ENCODE measurements around the gene DSTN.
A peak's percentile ranks its signal among the peaks of the same experiment; 100 is the strongest.

Gene DSTN

GRCh38 chr20:17613328-17614175, 43.7 kb downstream of the DSTN start:
- no peak for DNase-seq (ENCODE audit: low spot score)

DNA sequence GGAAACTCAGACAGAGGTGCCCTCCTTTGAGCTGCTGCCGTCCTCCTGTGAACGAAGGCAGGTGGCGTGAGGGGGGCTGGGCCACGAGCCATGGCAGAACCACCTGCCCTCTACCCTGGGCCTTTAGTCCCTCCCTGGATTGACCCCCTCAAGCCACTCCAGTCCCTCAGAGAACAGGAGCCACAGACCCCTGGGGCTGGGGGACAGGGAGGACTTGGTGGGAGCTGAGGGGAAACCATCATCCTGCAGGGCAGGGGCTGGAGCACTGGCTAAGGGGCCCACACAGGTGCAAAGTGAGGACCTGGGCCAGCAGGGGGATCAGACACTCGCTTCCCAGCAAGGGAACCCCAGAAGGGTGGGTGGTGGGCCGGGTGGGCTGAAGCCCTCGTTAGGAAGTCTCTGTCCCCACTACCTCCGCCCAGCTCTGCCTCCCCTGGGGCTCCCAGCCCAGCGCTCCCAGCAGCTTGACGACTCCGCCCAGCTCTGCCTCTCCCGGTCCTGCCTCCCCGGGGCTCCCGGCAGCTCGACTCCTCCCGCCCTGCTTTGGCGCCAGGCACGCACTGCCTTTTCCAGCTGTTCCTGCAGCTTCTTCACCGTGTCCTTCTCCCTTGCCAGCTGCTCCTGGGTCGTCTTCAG, 44.4 kb downstream of the DSTN start:
- no peak for DNase-seq (ENCODE audit: low spot score)

- DNase-seq (ENCODE audit: low spot score), result no peak
Observed at GRCh38 chr20:17614812-17615644, 45.2 kb downstream of the DSTN start.

DNA sequence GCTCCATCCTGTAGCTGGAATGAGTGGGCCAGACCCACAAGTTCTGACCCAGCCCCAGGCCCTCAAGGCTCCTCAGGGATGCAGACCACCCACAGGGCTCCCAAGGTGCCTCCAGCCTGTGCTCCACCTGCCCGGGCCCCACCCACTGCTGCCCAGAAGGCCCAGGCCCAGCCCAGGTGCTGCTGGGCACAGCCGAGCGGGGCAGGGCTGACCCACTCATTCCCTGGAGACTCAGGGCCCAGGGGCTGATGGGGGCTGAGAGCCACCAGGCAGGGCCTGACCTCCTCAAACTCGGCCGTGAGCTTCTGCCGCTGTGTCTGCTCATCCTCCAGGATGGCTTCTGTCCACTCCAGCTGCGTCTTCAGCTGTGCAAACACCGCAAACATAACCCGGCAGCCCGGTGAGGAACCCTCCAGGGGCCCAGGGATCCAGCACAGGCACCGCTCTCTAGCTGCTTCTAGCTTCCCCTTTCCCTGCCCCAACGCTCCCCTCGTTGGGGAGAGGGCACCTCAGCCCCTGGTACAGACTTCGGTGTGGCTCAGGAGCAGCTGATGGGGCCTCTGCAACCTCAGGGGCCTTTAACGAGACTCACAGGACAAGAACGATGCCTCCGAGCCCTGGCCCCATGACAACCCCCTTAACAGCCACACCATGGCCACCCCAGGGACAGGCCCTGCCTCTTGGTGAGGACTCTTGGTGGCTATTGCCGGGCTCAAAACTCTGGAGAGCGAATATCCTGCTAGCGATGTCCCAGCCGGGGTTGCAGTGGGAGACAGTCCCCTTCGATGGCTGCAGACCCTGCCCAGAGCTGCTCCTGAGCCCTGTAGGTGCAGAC, 46.0 kb downstream of the DSTN start:
- DNase-seq (ENCODE audit: low spot score), result no peak

GRCh38 chr20:17616480-17617211, 46.8 kb downstream of the DSTN start:
- DNase-seq (ENCODE audit: low spot score), result no peak

- peak; percentile 54 for DNase-seq (ENCODE audit: low spot score)
Observed at GRCh38 chr20:17617212-17617867, 47.5 kb downstream of the DSTN start.

DNA sequence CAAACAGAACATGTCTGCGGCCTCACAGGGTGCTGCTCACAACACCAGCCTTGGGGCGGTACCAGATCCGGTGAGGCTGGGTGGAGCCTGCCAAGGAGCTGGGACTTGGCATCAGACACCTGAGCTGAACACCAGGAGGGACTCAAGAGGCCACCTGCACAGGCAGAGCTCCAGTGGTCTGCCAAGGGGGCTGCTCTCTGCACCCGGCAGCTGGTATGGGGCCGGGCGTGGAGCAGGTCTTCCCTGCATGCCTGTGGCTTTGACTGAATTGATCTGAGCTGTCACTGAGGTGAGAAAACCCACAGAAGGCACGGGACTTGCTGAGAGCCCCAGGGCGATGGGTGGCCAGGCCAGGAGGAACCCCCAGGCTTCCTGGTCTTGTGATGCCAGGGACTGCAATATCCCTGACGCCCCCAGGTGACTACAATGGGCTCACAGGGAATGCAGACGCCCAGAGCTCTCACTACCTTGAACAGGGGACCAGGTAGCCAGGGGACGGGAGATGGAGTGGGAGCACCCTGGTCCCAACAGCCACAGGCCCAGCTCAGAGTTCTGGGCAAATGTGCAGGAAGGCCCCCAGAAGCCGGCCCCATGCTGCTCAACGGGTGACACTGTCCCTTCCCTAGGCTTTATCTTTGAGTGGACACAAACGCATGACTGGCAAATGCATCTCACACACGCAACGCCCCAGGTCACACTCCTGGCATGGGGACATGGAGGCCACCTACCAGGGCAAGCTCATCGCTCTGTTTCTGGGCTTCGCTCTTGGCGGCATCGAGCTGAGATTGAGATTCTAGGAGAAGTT, 48.2 kb downstream of the DSTN start:
- DNase-seq (ENCODE audit: low spot score), result no peak

GRCh38 chr20:17618673-17619013, 48.8 kb downstream of the DSTN start:
- DNase-seq (ENCODE audit: low spot score), result no peak

GRCh38 chr20:17619351-17620093, 49.6 kb downstream of the DSTN start:
- no peak for DNase-seq (ENCODE audit: low spot score)

DNA sequence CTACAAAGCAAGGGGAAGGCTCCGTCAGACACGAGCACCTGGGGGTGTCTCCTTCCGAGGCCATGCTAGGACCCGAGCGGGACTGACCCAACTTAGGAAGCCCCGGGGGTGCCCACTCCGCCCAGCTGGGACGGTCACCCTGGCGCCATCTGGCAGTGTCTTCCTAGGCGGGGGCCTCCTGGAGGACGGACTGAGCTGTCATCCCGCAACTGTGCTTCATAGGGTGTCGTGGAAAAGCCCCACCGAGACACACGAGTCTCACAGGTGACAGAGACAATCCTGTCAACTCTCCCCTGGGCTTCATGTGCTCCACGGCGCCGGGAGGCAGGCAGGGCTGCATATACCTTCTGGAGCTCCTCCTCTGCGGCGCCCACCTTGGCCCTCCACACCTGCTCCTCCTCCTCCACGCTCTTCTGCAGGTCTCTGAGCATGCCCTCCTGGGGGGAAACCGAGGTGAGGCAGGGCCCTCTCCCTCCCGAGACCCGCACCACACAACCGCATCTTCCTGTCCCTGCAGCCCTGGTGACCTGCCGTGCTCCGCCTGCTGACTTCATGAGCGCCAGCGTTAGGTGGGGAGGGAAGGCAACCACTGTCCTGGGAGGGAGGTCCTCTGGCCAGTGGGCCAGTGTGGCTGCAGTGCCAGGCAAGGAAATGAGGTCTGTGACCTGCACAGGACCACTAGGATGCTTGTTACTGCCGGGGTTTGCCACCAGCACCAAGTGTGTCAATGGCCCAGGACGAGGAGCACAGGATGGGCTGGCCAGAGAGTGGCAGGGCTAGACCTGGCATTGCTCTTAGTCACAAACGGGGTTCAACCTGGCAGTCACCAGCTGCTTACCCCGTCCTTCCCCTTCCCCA, 50.7 kb downstream of the DSTN start:
- no peak for DNase-seq (ENCODE audit: low spot score)

DNA sequence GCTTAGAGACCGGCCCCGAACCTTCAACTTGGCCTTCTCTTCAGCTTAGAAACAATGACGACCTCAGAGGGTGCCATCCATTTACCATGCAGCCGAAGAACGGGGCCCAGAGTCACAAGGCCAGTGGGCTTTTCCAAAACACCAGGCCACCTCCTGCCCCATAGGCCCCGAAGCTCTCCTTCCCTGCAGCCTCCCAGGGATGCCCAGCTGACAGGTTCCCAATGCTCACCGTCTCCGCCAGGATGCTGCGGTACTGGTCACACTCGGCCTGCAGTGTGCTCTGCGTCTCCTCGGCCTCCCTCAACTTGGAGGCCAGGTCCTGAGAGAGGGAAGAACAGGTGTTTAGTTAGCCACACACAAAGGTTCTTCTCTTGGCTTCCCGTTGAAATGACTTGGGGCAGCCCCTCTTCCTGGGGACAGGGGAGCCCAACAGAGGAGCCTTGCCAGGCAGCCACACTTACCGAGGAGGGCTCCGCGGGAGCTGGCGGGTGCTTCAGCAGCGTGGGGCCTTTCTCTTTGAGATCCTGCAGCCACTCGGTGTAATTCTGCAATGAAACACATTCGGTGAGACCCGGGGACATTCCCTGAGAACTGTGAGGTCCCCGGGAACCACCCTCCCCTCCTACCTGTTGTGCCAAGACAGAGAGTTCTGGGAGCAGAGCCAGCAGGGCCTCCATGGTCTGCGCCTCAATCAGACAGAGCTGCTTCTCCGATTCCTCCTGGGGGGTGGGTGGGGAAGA, 51.5 kb downstream of the DSTN start:
- DNase-seq (ENCODE audit: low spot score), result no peak

- DNase-seq (ENCODE audit: low spot score), result no peak
Observed at GRCh38 chr20:17622086-17622850, 52.4 kb downstream of the DSTN start.

DNA sequence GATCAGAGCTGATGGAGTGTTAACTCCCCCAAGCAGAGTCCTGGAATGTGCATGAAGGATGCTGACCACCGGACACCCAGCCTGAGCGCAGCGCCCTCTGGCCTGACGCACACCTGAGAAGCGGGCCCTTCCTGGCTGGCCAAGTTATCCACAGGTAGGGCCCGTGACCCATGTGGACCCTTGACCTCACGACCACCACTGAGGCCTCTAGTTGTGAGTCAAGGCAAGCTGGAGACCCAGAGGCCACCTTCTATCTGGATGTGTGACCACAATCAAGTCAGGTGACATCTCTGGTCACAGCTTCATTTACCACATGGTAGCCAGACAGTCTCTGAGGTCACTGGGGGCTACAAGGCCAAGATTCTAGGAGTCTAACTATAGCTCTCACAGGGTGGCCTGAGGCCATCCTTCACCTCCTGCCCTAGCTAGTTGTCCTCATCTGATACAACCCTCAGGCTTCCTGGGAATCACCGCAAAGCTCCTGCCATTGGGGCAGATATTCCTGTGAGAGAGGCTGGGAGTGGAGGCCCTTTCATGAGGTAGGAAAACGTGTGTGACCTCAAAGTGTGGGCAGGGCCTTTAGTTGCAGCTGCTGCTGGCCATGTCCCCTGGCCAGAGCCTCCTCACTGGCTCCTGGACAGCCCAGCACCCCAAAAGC, 53.1 kb downstream of the DSTN start:
- DNase-seq (ENCODE audit: low spot score), result no peak

DNA sequence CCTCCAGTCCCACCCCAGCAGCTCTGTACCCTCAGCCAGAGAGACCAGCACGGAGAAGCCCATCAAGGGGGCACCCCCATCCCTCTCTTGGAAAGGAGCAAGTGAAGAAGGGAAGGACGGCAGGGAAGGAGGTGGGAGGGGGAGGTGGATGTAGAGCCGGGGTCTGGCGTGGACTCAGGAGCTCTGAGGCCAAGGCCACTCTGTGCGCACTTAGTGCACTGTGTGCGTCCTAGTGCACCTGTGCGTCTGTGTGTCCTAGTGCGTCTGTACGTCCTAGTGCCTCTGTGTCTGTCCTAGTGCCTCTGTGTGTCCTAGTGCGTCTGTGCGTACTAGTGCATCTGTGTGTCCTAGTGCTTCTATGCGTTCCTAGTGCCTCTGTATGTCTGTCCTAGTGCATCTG, 54.2 kb downstream of the DSTN start:
- no peak for DNase-seq (ENCODE audit: low spot score)

DNA sequence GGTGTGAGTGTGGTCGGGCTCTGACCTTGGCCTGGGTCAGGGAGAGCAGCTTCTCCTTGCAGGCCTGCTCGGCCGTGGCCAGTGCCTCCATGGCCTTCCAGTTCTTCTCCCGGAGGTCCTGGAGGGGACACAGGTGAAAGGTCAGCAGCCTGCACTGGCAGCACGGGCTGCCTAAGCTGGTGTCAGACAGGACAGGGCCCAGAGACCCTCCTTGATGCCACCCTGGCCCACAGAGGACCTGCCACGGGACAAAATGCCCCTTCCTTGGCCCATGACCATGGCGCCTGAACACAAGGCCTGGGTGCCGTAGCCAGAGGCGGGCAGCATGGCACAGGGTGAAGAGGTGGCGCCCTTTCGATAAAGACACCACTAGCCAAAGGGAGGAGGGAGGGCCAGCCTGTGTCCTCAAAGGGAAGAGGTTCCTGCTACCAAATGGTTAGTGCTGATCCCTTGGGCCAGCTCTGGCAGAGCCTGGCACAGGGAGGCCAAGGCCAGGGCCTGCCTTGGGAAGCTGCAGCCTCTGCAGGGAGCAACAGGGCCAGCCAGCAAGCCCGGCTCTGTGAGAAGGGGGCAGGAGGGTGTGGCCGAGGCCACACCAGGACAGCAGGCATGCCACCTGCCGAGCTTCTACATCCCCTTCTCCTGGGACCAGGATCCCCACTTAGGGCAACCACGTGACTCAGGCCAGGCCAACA, 54.8 kb downstream of the DSTN start:
- no peak for DNase-seq (ENCODE audit: low spot score)

Measured in RKO (cell line).